Uterus (tissue), 2 donors: ENCODE measurements around the gene RIOK2.
"Not testable (repeated sequence)": the region's sequence is repeated elsewhere in the genome, so short reads cannot be mapped to it uniquely, and the experiment has no call there.

ENCODE experiments used
- POLR2A ChIP-seq, 2 donors: fragments of 450-650 bp; IDR thresholded peaks; one replicate each; pipeline ENCODE4 v1.6.1; 2016; ENCODE audit warnings: antibody characterized with exemption in 2 of 2, mild to moderate bottlenecking in 1 of 2, moderate library complexity in 1 of 2
- TF ChIP-seq, protein P1 (sequence below), 4 experiments: fragments of 200-600 bp in 2 of 4; fragments of 450-650 bp in 2 of 4; sonication (generic) in 2 of 4; IDR thresholded peaks; one replicate each; pipeline ENCODE4 v1.5.1; 2016 to 2019; ENCODE audit warnings: antibody characterized with exemption in 4 of 4, mild to moderate bottlenecking in 2 of 4, moderate library complexity in 1 of 4

DNA sequence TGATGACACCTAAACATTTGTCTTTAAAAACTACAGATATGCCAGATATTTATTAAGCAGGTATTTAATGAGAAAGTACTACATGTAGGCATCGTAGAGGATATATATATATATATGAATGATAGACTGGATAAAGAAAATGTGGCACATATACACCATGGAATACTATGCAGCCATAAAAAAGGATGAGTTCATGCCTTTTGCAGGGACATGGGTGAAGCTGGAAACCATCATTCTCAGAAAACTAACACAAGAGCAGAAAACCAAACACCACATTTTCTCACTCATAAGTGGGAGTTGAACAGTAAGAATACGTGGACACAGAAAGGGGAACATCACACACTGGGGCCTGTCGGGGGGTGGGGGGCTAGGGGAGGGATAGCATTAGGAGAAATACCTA lies 3.6 kb downstream of the RIOK2 start:
- TF ChIP-seq, protein P1, sequence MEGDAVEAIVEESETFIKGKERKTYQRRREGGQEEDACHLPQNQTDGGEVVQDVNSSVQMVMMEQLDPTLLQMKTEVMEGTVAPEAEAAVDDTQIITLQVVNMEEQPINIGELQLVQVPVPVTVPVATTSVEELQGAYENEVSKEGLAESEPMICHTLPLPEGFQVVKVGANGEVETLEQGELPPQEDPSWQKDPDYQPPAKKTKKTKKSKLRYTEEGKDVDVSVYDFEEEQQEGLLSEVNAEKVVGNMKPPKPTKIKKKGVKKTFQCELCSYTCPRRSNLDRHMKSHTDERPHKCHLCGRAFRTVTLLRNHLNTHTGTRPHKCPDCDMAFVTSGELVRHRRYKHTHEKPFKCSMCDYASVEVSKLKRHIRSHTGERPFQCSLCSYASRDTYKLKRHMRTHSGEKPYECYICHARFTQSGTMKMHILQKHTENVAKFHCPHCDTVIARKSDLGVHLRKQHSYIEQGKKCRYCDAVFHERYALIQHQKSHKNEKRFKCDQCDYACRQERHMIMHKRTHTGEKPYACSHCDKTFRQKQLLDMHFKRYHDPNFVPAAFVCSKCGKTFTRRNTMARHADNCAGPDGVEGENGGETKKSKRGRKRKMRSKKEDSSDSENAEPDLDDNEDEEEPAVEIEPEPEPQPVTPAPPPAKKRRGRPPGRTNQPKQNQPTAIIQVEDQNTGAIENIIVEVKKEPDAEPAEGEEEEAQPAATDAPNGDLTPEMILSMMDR (IDR thresholded peaks at IDR 0.05), result not testable (repeated sequence)
- TF ChIP-seq POLR2A (IDR thresholded peaks at IDR 0.05), result not testable (repeated sequence)
